ENCODE results near the gene DNAJC6. TPM values are rescaled to one million over a fixed set of nuclear protein-coding genes. Genes with fewer than 3 reads are reported as not detected.
"Not testable (repeated sequence)": the region's sequence is repeated elsewhere in the genome, so short reads cannot be mapped to it uniquely, and the experiment has no call there.

The DNAJC6 gene
- total RNA-seq, 1 experiment from 2014 or later, result 4.0 TPM

DNA sequence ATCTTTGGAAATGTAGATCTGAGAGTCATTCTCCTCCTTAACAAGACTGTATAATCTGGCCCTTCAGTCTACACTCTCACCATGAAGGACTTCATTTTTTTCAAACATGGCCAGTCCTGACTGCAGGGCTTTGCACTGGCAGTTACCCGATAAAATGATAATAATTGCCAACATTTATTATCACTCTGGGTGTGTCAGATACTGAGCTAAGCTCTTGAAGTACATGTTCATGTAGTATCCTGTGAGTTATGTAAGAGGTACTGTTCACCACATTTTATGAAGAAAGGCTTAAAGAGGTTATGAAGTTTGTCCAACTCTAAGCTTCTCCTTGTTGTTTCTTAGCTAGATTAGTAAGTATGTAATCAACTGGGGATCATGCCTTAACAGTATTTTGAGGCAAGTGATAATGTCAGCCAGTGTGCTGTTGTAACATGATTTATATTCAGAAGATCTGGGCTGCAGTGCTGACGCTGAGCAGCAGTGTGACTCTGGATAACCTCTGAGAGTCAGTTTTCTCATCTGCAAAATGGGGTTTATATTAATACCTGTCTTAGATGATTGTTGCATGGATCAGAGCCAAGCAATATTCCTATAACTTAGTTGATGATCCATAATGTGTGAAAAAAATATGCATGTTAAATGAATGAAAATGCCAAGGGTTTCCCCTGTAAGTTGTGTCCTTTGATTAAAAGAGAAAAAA, 69.1 kb downstream of the DNAJC6 start:
- BruUV-seq (replicated peaks), result no TSS peak
- no peak overlapping the region for H3K4me3 ChIP-seq (ENCODE audit: low read depth in 2 of 2, low read length in 2 of 2)
- TF ChIP-seq TCF7L2 (IDR thresholded peaks at IDR 0.05; ENCODE audit: low read depth, low read length), result no peak
- no peak for TF ChIP-seq POLR2AphosphoS5 (IDR thresholded peaks at IDR 0.05; ENCODE audit: low read depth, low read length)
- TF ChIP-seq SIN3A (IDR thresholded peaks at IDR 0.05; ENCODE audit: borderline replicate concordance, insufficient read depth, low read depth, low read length), result no peak
- TF ChIP-seq, protein P1, sequence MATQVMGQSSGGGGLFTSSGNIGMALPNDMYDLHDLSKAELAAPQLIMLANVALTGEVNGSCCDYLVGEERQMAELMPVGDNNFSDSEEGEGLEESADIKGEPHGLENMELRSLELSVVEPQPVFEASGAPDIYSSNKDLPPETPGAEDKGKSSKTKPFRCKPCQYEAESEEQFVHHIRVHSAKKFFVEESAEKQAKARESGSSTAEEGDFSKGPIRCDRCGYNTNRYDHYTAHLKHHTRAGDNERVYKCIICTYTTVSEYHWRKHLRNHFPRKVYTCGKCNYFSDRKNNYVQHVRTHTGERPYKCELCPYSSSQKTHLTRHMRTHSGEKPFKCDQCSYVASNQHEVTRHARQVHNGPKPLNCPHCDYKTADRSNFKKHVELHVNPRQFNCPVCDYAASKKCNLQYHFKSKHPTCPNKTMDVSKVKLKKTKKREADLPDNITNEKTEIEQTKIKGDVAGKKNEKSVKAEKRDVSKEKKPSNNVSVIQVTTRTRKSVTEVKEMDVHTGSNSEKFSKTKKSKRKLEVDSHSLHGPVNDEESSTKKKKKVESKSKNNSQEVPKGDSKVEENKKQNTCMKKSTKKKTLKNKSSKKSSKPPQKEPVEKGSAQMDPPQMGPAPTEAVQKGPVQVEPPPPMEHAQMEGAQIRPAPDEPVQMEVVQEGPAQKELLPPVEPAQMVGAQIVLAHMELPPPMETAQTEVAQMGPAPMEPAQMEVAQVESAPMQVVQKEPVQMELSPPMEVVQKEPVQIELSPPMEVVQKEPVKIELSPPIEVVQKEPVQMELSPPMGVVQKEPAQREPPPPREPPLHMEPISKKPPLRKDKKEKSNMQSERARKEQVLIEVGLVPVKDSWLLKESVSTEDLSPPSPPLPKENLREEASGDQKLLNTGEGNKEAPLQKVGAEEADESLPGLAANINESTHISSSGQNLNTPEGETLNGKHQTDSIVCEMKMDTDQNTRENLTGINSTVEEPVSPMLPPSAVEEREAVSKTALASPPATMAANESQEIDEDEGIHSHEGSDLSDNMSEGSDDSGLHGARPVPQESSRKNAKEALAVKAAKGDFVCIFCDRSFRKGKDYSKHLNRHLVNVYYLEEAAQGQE (IDR thresholded peaks at IDR 0.05; ENCODE audit: insufficient read depth in 1 of 2, low read depth in 2 of 2, low read length in 1 of 2), result no peak
- TF ChIP-seq, protein P2, sequence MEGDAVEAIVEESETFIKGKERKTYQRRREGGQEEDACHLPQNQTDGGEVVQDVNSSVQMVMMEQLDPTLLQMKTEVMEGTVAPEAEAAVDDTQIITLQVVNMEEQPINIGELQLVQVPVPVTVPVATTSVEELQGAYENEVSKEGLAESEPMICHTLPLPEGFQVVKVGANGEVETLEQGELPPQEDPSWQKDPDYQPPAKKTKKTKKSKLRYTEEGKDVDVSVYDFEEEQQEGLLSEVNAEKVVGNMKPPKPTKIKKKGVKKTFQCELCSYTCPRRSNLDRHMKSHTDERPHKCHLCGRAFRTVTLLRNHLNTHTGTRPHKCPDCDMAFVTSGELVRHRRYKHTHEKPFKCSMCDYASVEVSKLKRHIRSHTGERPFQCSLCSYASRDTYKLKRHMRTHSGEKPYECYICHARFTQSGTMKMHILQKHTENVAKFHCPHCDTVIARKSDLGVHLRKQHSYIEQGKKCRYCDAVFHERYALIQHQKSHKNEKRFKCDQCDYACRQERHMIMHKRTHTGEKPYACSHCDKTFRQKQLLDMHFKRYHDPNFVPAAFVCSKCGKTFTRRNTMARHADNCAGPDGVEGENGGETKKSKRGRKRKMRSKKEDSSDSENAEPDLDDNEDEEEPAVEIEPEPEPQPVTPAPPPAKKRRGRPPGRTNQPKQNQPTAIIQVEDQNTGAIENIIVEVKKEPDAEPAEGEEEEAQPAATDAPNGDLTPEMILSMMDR (IDR thresholded peaks at IDR 0.05), result no peak
- ATAC-seq (no peak), DNase-seq (ENCODE audit: low read depth, low spot score) (no peak)
- POLR2A ChIA-PET, result no interaction called here
- in situ Hi-C loops (cut with HindIII; ENCODE audit: low pct_unique_long_range_greater_than_20kb, low sequenced_read_pairs) (no loop called here), intact Hi-C loops (cut with micrococcal nuclease; ENCODE audit: unreplicated experiment) (no loop called here)
- H3K36me3 ChIP-seq (ENCODE audit: control insufficient read depth, insufficient read depth, low read length), result no peaks in the 10 kb centered on the region
- H3K27me3 ChIP-seq (ENCODE audit: control insufficient read depth, insufficient read depth, low read length), result no peaks in the 10 kb centered on the region
- H3K27ac ChIP-seq (ENCODE audit: low read length), result no peak overlapping the region
- no peaks in the 10 kb centered on the region for H3K4me1 ChIP-seq (ENCODE audit: control insufficient read depth, insufficient read depth, low read length)
- CTCF ChIA-PET, result no interaction called here
- no peaks in the 10 kb centered on the region for H3K9me3 ChIP-seq (ENCODE audit: control insufficient read depth, insufficient read depth, low read depth, low read length)

DNA sequence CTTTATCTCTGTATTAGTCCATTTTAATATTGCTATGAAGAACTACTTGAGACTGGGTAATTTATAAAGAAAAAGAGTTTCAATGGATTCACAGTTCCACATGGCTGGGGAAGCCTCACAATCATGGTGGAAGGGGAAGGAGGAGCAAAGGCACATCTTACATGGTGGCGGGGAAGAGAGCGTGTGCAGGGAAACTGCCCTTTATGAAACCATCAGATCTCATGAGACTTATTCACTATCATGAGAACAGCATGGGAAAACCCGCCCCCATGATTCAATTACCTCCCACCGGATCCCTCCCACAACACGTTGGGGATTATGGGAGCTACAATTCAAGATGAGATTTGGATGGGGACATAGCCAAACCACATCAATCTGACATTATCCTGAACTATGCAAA, 75.1 kb downstream of the DNAJC6 start:
- CTCF ChIA-PET; POLR2A ChIA-PET; ATAC-seq; H3K27ac ChIP-seq (ENCODE audit: low read length); H3K4me1 ChIP-seq (ENCODE audit: control insufficient read depth, insufficient read depth, low read length); intact Hi-C loops (cut with micrococcal nuclease; ENCODE audit: unreplicated experiment); DNase-seq (ENCODE audit: low read depth, low spot score); H3K9me3 ChIP-seq (ENCODE audit: control insufficient read depth, insufficient read depth, low read depth, low read length); H3K27me3 ChIP-seq (ENCODE audit: control insufficient read depth, insufficient read depth, low read length); H3K36me3 ChIP-seq (ENCODE audit: control insufficient read depth, insufficient read depth, low read length); in situ Hi-C loops (cut with HindIII; ENCODE audit: low pct_unique_long_range_greater_than_20kb, low sequenced_read_pairs); BruUV-seq (replicated peaks); H3K4me3 ChIP-seq (ENCODE audit: low read depth in 2 of 2, low read length in 2 of 2): not testable (repeated sequence)

DNA sequence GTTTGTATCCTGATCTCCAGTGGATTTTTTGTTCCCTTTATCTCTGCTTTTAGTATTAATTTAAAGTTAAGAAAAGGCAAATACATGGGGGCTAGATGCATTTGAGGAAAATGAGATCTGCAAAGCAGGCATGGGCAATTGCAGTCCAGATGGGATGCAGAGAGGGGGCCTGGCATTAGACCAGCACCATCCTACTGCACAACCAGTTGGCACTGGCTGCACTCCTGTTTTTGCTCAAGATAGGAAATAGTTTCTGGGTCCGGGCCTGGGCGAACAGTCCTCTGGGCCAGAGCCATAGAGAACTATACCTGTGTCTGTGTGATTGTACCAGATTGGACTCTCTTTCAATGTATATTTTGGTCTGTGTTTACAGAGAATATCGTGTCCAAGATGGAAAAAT, 77.1 kb downstream of the DNAJC6 start:
- Histone ChIP-seq H3K27ac (ENCODE audit: low read length) (no peak overlapping the region), H3K4me1 (ENCODE audit: control insufficient read depth, insufficient read depth, low read length) (no peaks in the 10 kb centered on the region), H3K36me3 (ENCODE audit: control insufficient read depth, insufficient read depth, low read length) (no peaks in the 10 kb centered on the region), H3K9me3 (ENCODE audit: control insufficient read depth, insufficient read depth, low read depth, low read length) (no peaks in the 10 kb centered on the region), H3K4me3 (ENCODE audit: low read depth in 2 of 2, low read length in 2 of 2) (no peak overlapping the region), H3K27me3 (ENCODE audit: control insufficient read depth, insufficient read depth, low read length) (no peaks in the 10 kb centered on the region)
- intact Hi-C loops (cut with micrococcal nuclease; ENCODE audit: unreplicated experiment) (no loop called here), in situ Hi-C loops (cut with HindIII; ENCODE audit: low pct_unique_long_range_greater_than_20kb, low sequenced_read_pairs) (no loop called here)
- no TSS peak for BruUV-seq (replicated peaks)
- CTCF ChIA-PET, result no interaction called here
- no peak for ATAC-seq
- POLR2A ChIA-PET, result no interaction called here
- no peak for DNase-seq (ENCODE audit: low read depth, low spot score)
- TF ChIP-seq POLR2AphosphoS5 (IDR thresholded peaks at IDR 0.05; ENCODE audit: low read depth, low read length) (no peak), SIN3A (IDR thresholded peaks at IDR 0.05; ENCODE audit: borderline replicate concordance, insufficient read depth, low read depth, low read length) (no peak)
- TF ChIP-seq, protein P2 (IDR thresholded peaks at IDR 0.05), result no peak
